HCT116 (cell line): ENCODE results near the gene NUDT16L1. TPM values are rescaled to one million over a fixed set of nuclear protein-coding genes. Genes with fewer than 3 reads are reported as not detected.

Experiments used
- ATAC-seq: fragments of 200-7000 bp; cut with Tn5 transposase; 2 replicates; pipeline ENCODE4 v1.9.1; 2020; ENCODE audit warnings: mild to moderate bottlenecking, moderate library complexity
- BruUV-seq: library from RNA; stranded (reverse); fragments of 400-500 nt; replicated peaks from 2 replicates; lab custom pipeline; 2021; lab: Mats Ljungman, UMichigan
- CTCF ChIA-PET: fragments of 300-600 bp; sonication (Branson Sonifier 250); formaldehyde crosslinking; loops from one replicate; lab custom pipeline; 2021; ENCODE audit warnings: antibody characterized with exemption; lab: Charles Lee
- POLR2A ChIA-PET: fragments of 300-600, 350-600 bp; sonication (Branson Sonifier 250); formaldehyde crosslinking; loops from one replicate; lab custom pipeline; 2021; ENCODE audit warnings: antibody characterized with exemption; lab: Charles Lee
- RAD21 ChIA-PET, 2 experiments: fragments of 300-600 bp; sonication (Branson Sonifier 250); formaldehyde crosslinking; loops; one replicate each; lab custom pipeline; 2023; ENCODE audit warnings: low total read pairs in 2 of 2; ENCODE audit not compliant: uncharacterized antibody in 2 of 2, unreplicated experiment in 2 of 2, low non-redundant PET in 1 of 2; lab: Charles Lee
- DNase-seq: peaks from one replicate; pipeline ENCODE4 v3.0.0-alpha.2; 2010; ENCODE audit warnings: low read depth, low spot score
- H2AFZ ChIP-seq: fragments of 200-600 bp; shearing (Covaris generic), sonication (generic); 2 replicates; pipeline ENCODE4 v1.6.1; 2017; ENCODE audit warnings: low read depth, mixed run types, mixed read lengths, antibody characterized with exemption, low read length; ENCODE audit not compliant: poor library complexity, severe bottlenecking
- H3K27ac ChIP-seq: 2 replicates; pipeline ENCODE4 v1.5.1; 2012; ENCODE audit warnings: low read depth, low read length
- H3K27me3 ChIP-seq: fragments of 200-600 bp; sonication (generic); 2 replicates; pipeline ENCODE4 v1.6.1; 2016; ENCODE audit warnings: mixed run types, low read length, mixed read lengths; ENCODE audit not compliant: insufficient read depth
- H3K36me3 ChIP-seq, 2 experiments: fragments of 200-500 bp in 1 of 2; fragments of 200-600 bp in 1 of 2; sonication (Bioruptor generic) in 1 of 2; sonication (generic) in 1 of 2; 2 replicates each; pipeline versions ENCODE4 v1.5.1 to v1.6.1; 2014 to 2016; ENCODE audit warnings: low read length in 2 of 2, inconsistent platforms in 1 of 2, mixed read lengths in 1 of 2, mixed run types in 1 of 2; ENCODE audit not compliant: insufficient read depth in 2 of 2, control insufficient read depth in 1 of 2
- H3K4me1 ChIP-seq, 2 experiments: fragments of 200-600 bp in 1 of 2; sonication (generic) in 1 of 2; 2 replicates each; pipeline versions ENCODE4 v1.5.1 to v1.6.1; 2012 to 2017; ENCODE audit warnings: low read length in 2 of 2, inconsistent platforms in 1 of 2, mild to moderate bottlenecking in 1 of 2, mixed read lengths in 1 of 2, mixed run types in 1 of 2, moderate library complexity in 1 of 2; ENCODE audit not compliant: insufficient read depth in 2 of 2, control insufficient read depth in 1 of 2
- H3K4me2 ChIP-seq: fragments of 200-600 bp; sonication (generic); 2 replicates; pipeline ENCODE4 v1.6.1; 2017; ENCODE audit warnings: mixed run types, low read length, mixed read lengths
- H3K4me3 ChIP-seq, 2 experiments: fragments of 200-600 bp in 1 of 2; sonication (generic) in 1 of 2; replicated peaks in 1 of 2; 2 replicates each; pipeline ENCODE4 v1.5.1; 2011 to 2016; ENCODE audit warnings: low read length in 2 of 2, control low read depth in 1 of 2, low read depth in 1 of 2, mild to moderate bottlenecking in 1 of 2, mixed read lengths in 1 of 2, mixed run types in 1 of 2
- H3K79me2 ChIP-seq: fragments of 200-600 bp; sonication (generic); 2 replicates; pipeline ENCODE4 v1.6.1; 2017; ENCODE audit warnings: mild to moderate bottlenecking, mixed run types, low read length, moderate library complexity, mixed read lengths; ENCODE audit not compliant: insufficient read depth
- H3K9ac ChIP-seq: fragments of 200-600 bp; sonication (generic); 2 replicates; pipeline ENCODE4 v1.6.1; 2016; ENCODE audit warnings: low read length, mixed read lengths
- H3K9me2 ChIP-seq: fragments of 200-600 bp; sonication (generic), shearing (Covaris generic); 2 replicates; pipeline ENCODE4 v1.6.1; 2017; ENCODE audit warnings: mixed run types, mild to moderate bottlenecking, moderate library complexity; ENCODE audit not compliant: insufficient read depth
- H3K9me3 ChIP-seq, 2 experiments: fragments of 200-500 bp in 1 of 2; fragments of 200-600 bp in 1 of 2; sonication (Bioruptor generic) in 1 of 2; sonication (generic) in 1 of 2; 2 replicates each; pipeline ENCODE4 v1.6.1; 2014 to 2017; ENCODE audit warnings: low read length in 2 of 2, mixed read lengths in 2 of 2, inconsistent platforms in 1 of 2, low read depth in 1 of 2, mild to moderate bottlenecking in 1 of 2, mixed run types in 1 of 2, moderate library complexity in 1 of 2; ENCODE audit not compliant: control insufficient read depth in 1 of 2, insufficient read depth in 1 of 2
- H4K20me1 ChIP-seq: fragments of 200-600 bp; sonication (generic), shearing (Covaris generic); 2 replicates; pipeline ENCODE4 v1.6.1; 2017; ENCODE audit warnings: mixed run types, mild to moderate bottlenecking, moderate library complexity; ENCODE audit not compliant: insufficient read depth
- FOSL1 ChIP-seq: IDR thresholded peaks from 2 replicates; pipeline ENCODE4 v1.6.1; 2012; ENCODE audit warnings: low read depth
- MAX ChIP-seq: IDR thresholded peaks from 2 replicates; pipeline ENCODE4 v1.6.1; 2012
- POLR2AphosphoS5 ChIP-seq: IDR thresholded peaks from 2 replicates; pipeline ENCODE4 v1.6.1; 2011; ENCODE audit warnings: mild to moderate bottlenecking, low read depth, low read length, moderate library complexity
- RAD21 ChIP-seq: IDR thresholded peaks from 2 replicates; pipeline ENCODE4 v1.6.1; 2012; ENCODE audit warnings: low read depth, mild to moderate bottlenecking
- REST ChIP-seq: IDR thresholded peaks from 2 replicates; pipeline ENCODE4 v1.6.1; 2012; ENCODE audit warnings: low read depth
- TCF7L2 ChIP-seq: IDR thresholded peaks from 2 replicates; pipeline ENCODE4 v1.7.0; 2011; ENCODE audit warnings: borderline replicate concordance, inconsistent platforms; ENCODE audit not compliant: insufficient read depth, insufficient read length; ENCODE audit errors: extremely low read depth
- ZBTB33 ChIP-seq: IDR thresholded peaks from 2 replicates; pipeline ENCODE4 v1.6.1; 2011; ENCODE audit warnings: mild to moderate bottlenecking, low read length, moderate library complexity; ENCODE audit not compliant: insufficient replicate concordance; ENCODE audit errors: extremely low read depth
- ZFX ChIP-seq: fragments of 450-650 bp; IDR thresholded peaks from 2 replicates; pipeline ENCODE4 v1.6.1; 2017
- ZNF274 ChIP-seq: fragments of 200-500 bp; sonication (Bioruptor generic); IDR thresholded peaks from 2 replicates; pipeline ENCODE4 v1.6.1; 2014; ENCODE audit warnings: mild to moderate bottlenecking, low read depth, low read length, inconsistent platforms
- intact Hi-C: fragments of 100-400 bp; cut with micrococcal nuclease; formaldehyde crosslinking; loops from 2 replicates; pipeline ENCODE4 v1.10.0; 2022
- total RNA-seq: library from RNA; stranded (reverse); gene quantifications from one replicate; pipeline ENCODE4 v1.2.1, GENCODE V29; 2021; ENCODE audit not compliant: unreplicated experiment

The NUDT16L1 gene
- total RNA-seq, 1 experiment from 2014 or later = 23.4 TPM

- no peak overlapping the region for H3K27ac ChIP-seq
- H3K9me3 ChIP-seq = no peaks in the 10 kb centered on the region
- no peaks in the 10 kb centered on the region for H3K4me1 ChIP-seq
- H2AFZ ChIP-seq = no peak overlapping the region
- H3K4me2 ChIP-seq = no peak overlapping the region
- H3K79me2 ChIP-seq = no peaks in the 10 kb centered on the region
- H3K9ac ChIP-seq = no peak overlapping the region
- H3K27me3 ChIP-seq = no peaks in the 10 kb centered on the region
- no peak overlapping the region for H3K4me3 ChIP-seq
- no peaks in the 10 kb centered on the region for H3K9me2 ChIP-seq
- CTCF ChIA-PET = no interaction called here
- no TSS peak for BruUV-seq
- POLR2A ChIA-PET = no interaction called here
- RAD21 ChIA-PET = interaction anchor here in 1 of 2 experiments (0.7 kb wide), 1 partner anchor 266 kb away, joined by 4 read pairs; no protein-coding TSS in a partner anchor
- intact Hi-C loops = no loop called here
- DNase-seq (no peak), ATAC-seq (no peak)
- H3K36me3 ChIP-seq = peaks cover 0 to 6% of the 10 kb centered on the region in 2 experiments; a peak in 1 of 4 replicates
- no peaks in the 10 kb centered on the region for H4K20me1 ChIP-seq
- TF ChIP-seq ZFX = no peak
- TF ChIP-seq ZBTB33 = no peak
- TF ChIP-seq POLR2AphosphoS5 = no peak
- TF ChIP-seq REST = no peak
- TF ChIP-seq MAX = no peak
- TF ChIP-seq FOSL1 = no peak
- TF ChIP-seq TCF7L2 = no peak
- no peak for TF ChIP-seq RAD21
- no peak for TF ChIP-seq ZNF274
- TF ChIP-seq, all 23 proteins: peak for 0
Observed at GRCh38 chr16:4676831-4677230, 16.5 kb upstream of the NUDT16L1 start.
